Stomach (tissue), 4 donors: ENCODE measurements around the gene CHST14.

ENCODE experiments used
- POLR2A ChIP-seq, 4 donors: fragments of 450-650 bp; IDR thresholded peaks; one replicate each; pipeline ENCODE4 v1.6.1; 2016; ENCODE audit warnings: antibody characterized with exemption in 4 of 4, control low read depth in 2 of 4, mild to moderate bottlenecking in 1 of 4, moderate library complexity in 1 of 4
- POLR2AphosphoS5 ChIP-seq, 3 donors: sonication (generic); formaldehyde crosslinking; IDR thresholded peaks; one replicate each; pipeline ENCODE4 v1.6.1; 2016; ENCODE audit warnings: antibody characterized with exemption in 3 of 3

- TF ChIP-seq POLR2A (IDR thresholded peaks at IDR 0.05) (no peak), POLR2AphosphoS5 (IDR thresholded peaks at IDR 0.05) (no peak)
Observed at GRCh38 chr15:40459391-40460015, 11.3 kb upstream of the CHST14 start.
